Psoas muscle (tissue), 8 donors: Measurements from ENCODE around the gene GATM. TPM values are rescaled to one million over a fixed set of nuclear protein-coding genes. Genes with fewer than 3 reads are reported as not detected.

Experiments used
- ATAC-seq, 4 donors: fragments of 200-7000 bp; cut with Tn5 transposase; one replicate each; pipeline ENCODE4 v1.9.1; 2020; ENCODE audit warnings: moderate library complexity in 3 of 4, mild to moderate bottlenecking in 2 of 4
- DNase-seq, 2 donors: peaks; one replicate each; pipeline ENCODE4 v3.0.0-alpha.2; 2020
- H3K27ac ChIP-seq: fragments of 200-600 bp; one replicate; pipeline ENCODE4 v1.8.0; 2022
- H3K27me3 ChIP-seq, 3 donors: fragments of 200-600 bp in 1 of 3; one replicate each; pipeline versions ENCODE4 v1.6.1 to v1.8.0; 2013 to 2022; ENCODE audit warnings: low read length in 2 of 3, mild to moderate bottlenecking in 2 of 3, moderate library complexity in 1 of 3; ENCODE audit not compliant: insufficient read depth in 3 of 3
- H3K36me3 ChIP-seq, 2 donors: fragments of 200-600 bp in 1 of 2; one replicate each; pipeline versions ENCODE4 v1.6.1 to v1.8.0; 2013 to 2022; ENCODE audit warnings: low read depth in 1 of 2, mild to moderate bottlenecking in 1 of 2, moderate library complexity in 1 of 2; ENCODE audit not compliant: insufficient read depth in 1 of 2
- H3K4me1 ChIP-seq: fragments of 200-600 bp; one replicate; pipeline ENCODE4 v1.8.0; 2022
- H3K4me3 ChIP-seq: fragments of 200-600 bp; one replicate; pipeline ENCODE4 v1.8.0; 2022; ENCODE audit warnings: mild to moderate bottlenecking
- H3K9me3 ChIP-seq: fragments of 200-600 bp; one replicate; pipeline ENCODE4 v1.8.0; 2022
- WGBS, 3 donors: extraction: QIAGEN DNeasy Blood & Tissue Kit; methylation state at CpG; one replicate each; pipeline versions ENCODE4 v1.1.6 to v1.1.7; 2013; 5-methylcytosine and 5-hydroxymethylcytosine counted together
- intact Hi-C, 2 donors: fragments of 100-400 bp; cut with DNase I; formaldehyde crosslinking; loops; one replicate each; pipeline versions ENCODE4 v1.11.0 to v1.14.2; 2022
- polyA plus RNA-seq, 3 donors: library from polyadenylated mRNA; stranded (reverse); fragments of 200-250 nt; gene quantifications; one replicate each; pipeline ENCODE4 v1.2.3, GENCODE V29; 2013
- total RNA-seq, 4 donors: library from RNA; stranded (reverse); fragmentation: NEBNext Ultra II Directional in 2 of 4; extraction: Animal tissue kit (Norgen Biotek cat#: 25700) in 2 of 4; gene quantifications; one replicate each; pipeline versions ENCODE4 v1.2.1 to v1.2.4, GENCODE V29; 2021 to 2023
- TF ChIP-seq, protein P1 (sequence below): fragments of 200-600 bp; IDR thresholded peaks from one replicate; pipeline ENCODE4 v1.8.0; 2022; ENCODE audit warnings: antibody characterized with exemption
- donor health status: healthy with polysubstance abuse.
- donor health status: DM: no; HTN: no; CAD: no; lungs with moderate emphysema.
- donor health status: Bipolar disorder and iron deficiency.
- donor health status: healthy.
- donor health status: DM: yes; HTN: yes; CAD: no.
- donor health status: DM: no; HTN: no; CAD: no.
- donor health status: DM: no; HTN: no; CAD: no.
- donor health status: DM: yes; HTN: yes; CAD: no.

GATM gene
- total and polyA plus RNA-seq, 7 donors: 13.1 to 41.3 (median 21.3) TPM

DNA sequence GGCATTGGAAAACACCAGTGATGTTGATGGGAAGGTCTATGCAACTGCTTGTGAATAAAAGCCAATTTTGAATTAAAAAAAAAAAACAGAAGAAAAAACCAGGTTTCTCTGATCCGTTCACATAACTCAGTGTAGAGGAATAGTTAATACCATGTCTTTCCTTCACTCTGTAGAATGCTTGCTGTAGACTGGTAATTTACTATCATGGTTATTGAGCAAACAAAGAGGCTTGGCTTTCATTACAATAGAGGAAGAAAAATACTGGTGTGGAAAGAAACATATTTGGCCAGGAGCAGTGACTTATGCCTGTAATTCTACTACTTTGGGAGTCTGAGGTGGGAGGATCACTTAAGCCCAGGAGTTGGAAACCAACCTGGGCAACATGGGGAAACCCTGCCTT, 41.1 kb downstream of the GATM start:
- TF ChIP-seq, protein P1, sequence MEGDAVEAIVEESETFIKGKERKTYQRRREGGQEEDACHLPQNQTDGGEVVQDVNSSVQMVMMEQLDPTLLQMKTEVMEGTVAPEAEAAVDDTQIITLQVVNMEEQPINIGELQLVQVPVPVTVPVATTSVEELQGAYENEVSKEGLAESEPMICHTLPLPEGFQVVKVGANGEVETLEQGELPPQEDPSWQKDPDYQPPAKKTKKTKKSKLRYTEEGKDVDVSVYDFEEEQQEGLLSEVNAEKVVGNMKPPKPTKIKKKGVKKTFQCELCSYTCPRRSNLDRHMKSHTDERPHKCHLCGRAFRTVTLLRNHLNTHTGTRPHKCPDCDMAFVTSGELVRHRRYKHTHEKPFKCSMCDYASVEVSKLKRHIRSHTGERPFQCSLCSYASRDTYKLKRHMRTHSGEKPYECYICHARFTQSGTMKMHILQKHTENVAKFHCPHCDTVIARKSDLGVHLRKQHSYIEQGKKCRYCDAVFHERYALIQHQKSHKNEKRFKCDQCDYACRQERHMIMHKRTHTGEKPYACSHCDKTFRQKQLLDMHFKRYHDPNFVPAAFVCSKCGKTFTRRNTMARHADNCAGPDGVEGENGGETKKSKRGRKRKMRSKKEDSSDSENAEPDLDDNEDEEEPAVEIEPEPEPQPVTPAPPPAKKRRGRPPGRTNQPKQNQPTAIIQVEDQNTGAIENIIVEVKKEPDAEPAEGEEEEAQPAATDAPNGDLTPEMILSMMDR: no peak

DNA sequence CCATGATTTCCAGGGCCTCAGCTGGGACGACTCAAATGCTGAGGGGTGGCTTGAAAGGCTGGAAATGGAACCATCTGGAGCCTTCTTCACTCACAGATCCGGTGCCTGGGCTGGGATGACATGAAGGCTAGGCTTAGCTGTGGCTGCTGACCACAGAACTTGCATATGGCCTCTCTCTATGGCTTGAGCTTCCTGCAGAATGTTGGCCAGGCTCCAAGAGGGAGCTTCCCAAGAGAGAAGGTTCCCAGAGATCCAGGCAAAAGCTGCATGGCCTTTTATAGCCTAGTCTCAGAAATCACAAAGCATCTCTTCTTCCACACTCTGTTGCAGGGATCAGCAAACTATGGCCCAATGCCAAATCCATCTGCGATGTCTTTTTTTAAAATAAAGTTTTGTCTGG, 44.8 kb downstream of the GATM start:
- Histone ChIP-seq H3K4me3 (no peak overlapping the region), H3K9me3 (no peaks in the 10 kb centered on the region), H3K36me3 (no peaks in the 10 kb centered on the region), H3K4me1 (no peaks in the 10 kb centered on the region), H3K27ac (no peak overlapping the region), H3K27me3 (no peaks in the 10 kb centered on the region)
- 8 to 30% (median 28%) methylated on average over 3 of the region's 3 CpGs for WGBS, 3 donors
- ATAC-seq (peak in 2 of 4 donors; percentile 26 to 48), DNase-seq (peak; percentile 37 to 70)
- TF ChIP-seq, protein P1: no peak
- intact Hi-C loops: no loop called here

More for the DNA sequence above, 41.1 kb downstream of the GATM start:
- H3K27me3 ChIP-seq: no peaks in the 10 kb centered on the region
- H3K4me1 ChIP-seq: no peaks in the 10 kb centered on the region
- no peaks in the 10 kb centered on the region for H3K36me3 ChIP-seq
- DNase-seq (no peak), ATAC-seq (no peak)
- WGBS, 3 donors: 37 to 80% (median 63%) methylated on average over 1 of the region's 1 CpG
- H3K4me3 ChIP-seq: no peak overlapping the region
- no peak overlapping the region for H3K27ac ChIP-seq
- intact Hi-C loops: no loop called here
- no peaks in the 10 kb centered on the region for H3K9me3 ChIP-seq

DNA sequence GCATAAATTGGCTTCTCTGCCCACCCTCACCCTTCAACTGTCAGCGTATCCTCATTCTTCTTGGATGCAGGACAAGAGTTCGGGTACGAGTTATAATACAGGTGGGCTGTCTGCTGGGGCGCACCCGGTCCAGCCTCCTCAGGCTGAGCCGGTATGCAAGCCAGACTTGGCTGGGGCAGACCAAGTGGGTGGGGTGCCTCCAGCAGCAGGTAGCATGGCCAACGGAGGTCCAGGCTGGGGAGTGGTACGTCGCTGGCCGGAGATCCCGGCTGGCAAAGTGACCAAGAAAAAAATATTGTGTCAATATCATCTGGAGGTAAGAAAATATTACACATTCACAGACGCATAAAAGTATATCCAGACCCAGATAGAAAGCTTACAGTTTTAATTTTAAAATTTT, 45.6 kb downstream of the GATM start:
- no peaks in the 10 kb centered on the region for H3K36me3 ChIP-seq
- 52 to 80% (median 64%) methylated on average over 12 of the region's 12 CpGs for WGBS, 3 donors
- no peaks in the 10 kb centered on the region for H3K9me3 ChIP-seq
- ATAC-seq (no peak), DNase-seq (no peak)
- intact Hi-C loops: no loop called here
- no peaks in the 10 kb centered on the region for H3K27me3 ChIP-seq
- no peak overlapping the region for H3K4me3 ChIP-seq
- H3K4me1 ChIP-seq: no peaks in the 10 kb centered on the region
- H3K27ac ChIP-seq: no peak overlapping the region
- TF ChIP-seq, protein P1: no peak

DNA sequence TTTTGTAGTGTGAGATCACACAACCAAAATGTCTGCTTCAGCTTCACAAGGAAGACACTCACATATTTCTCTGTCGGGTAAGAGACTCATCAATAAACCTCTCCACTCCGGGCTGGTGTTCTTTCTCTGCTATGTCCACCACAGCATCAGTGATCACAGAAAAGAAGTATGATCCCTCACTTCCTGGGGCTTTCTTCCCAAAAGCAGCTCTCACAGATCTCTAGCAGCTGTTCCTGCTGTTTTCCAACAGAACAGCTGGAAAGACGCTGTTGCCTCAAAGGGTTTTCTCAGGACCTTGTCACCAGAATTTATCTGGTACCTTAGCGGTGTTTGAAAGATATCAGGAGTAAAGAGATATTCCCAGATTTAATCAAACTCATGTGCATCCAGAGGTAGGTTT, 46.4 kb downstream of the GATM start:
- ATAC-seq (no peak), DNase-seq (no peak)
- no peaks in the 10 kb centered on the region for H3K4me1 ChIP-seq
- intact Hi-C loops: no loop called here
- H3K9me3 ChIP-seq: no peaks in the 10 kb centered on the region
- H3K27ac ChIP-seq: peak overlapping the region; percentile 11
- no peak overlapping the region for H3K4me3 ChIP-seq
- H3K36me3 ChIP-seq: no peaks in the 10 kb centered on the region
- TF ChIP-seq, protein P1: no peak
- 8 to 31% (median 29%) methylated on average over 4 of the region's 4 CpGs for WGBS, 3 donors
- no peaks in the 10 kb centered on the region for H3K27me3 ChIP-seq

DNA sequence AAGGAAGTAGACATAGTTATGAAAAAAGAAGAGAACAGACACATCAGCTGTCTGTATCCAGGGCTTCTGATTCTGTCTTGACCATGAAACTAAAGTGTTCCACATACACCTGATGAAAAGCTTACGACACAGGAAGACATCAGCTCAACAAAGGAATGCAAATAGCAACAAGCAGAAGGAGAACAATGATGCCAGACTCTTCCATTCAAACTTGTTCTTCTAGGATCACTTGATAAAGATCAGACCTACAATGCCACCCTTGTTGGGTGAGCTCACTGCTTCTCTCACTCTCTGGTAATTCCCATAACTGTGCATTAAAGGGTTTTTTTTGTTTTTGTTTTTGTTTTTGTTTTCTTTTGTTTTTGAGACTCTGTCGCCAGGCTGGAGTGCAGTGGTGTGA, 49.7 kb downstream of the GATM start:
- DNase-seq: no peak
- H3K27me3 ChIP-seq: no peaks in the 10 kb centered on the region
- H3K4me3 ChIP-seq: no peak overlapping the region
- 75 to 94% (median 91%) methylated on average over 2 of the region's 2 CpGs for WGBS, 3 donors
- TF ChIP-seq, protein P1: no peak
- H3K36me3 ChIP-seq: no peaks in the 10 kb centered on the region
- H3K4me1 ChIP-seq: no peaks in the 10 kb centered on the region
- intact Hi-C loops: no loop called here
- H3K9me3 ChIP-seq: no peaks in the 10 kb centered on the region
- H3K27ac ChIP-seq: no peak overlapping the region
- no peak for ATAC-seq
